SK-N-SH treated with all-trans-retinoic acid at 6 μM for 48 hours (cell line): ENCODE measurements around the gene SLC35A3.

ENCODE experiments used
- ARNTL ChIP-seq: fragments of 450-650 bp; formaldehyde crosslinking; IDR thresholded peaks from 2 replicates; pipeline ENCODE4 v1.5.0; 2020; ENCODE audit warnings: low read depth, mild to moderate bottlenecking, moderate library complexity, borderline replicate concordance
- ISL1 ChIP-seq: fragments of 250-450 bp; sonication (Bioruptor Pico); IDR thresholded peaks from 2 replicates; pipeline ENCODE4 v2.1.2; 2022; ENCODE audit warnings: mild to moderate bottlenecking, moderate library complexity
- OSR1 ChIP-seq: fragments of 250-450 bp; sonication (Bioruptor Pico); IDR thresholded peaks from 2 replicates; pipeline ENCODE4 v1.8.0; 2022; ENCODE audit warnings: moderate library complexity, mild to moderate bottlenecking, inconsistent platforms
- PPARA ChIP-seq: fragments of 250-450 bp; sonication (Bioruptor Pico); IDR thresholded peaks from 2 replicates; pipeline ENCODE4 v1.5.0; 2020; ENCODE audit warnings: mild to moderate bottlenecking, borderline replicate concordance
- RARB ChIP-seq: fragments of 250-450 bp; sonication (Bioruptor Pico); IDR thresholded peaks from 2 replicates; pipeline ENCODE4 v1.8.0; 2021; ENCODE audit warnings: mild to moderate bottlenecking, moderate library complexity
- SNAI2 ChIP-seq: fragments of 250-450 bp; sonication (Bioruptor Pico); IDR thresholded peaks from 2 replicates; pipeline ENCODE4 v1.5.0; 2020; ENCODE audit warnings: mild to moderate bottlenecking, moderate library complexity
- TCF4 ChIP-seq: fragments of 250-450 bp; sonication (Bioruptor Pico); IDR thresholded peaks from 2 replicates; pipeline ENCODE4 v1.8.0; 2021; ENCODE audit warnings: mild to moderate bottlenecking, moderate library complexity, borderline replicate concordance
- ZC3H10 ChIP-seq: fragments of 250-450 bp; sonication (Bioruptor Pico); IDR thresholded peaks from 2 replicates; pipeline ENCODE4 v1.5.1; 2021; ENCODE audit warnings: mild to moderate bottlenecking, moderate library complexity
- ZFP3 ChIP-seq: fragments of 250-450 bp; sonication (Bioruptor Pico); IDR thresholded peaks from 2 replicates; pipeline ENCODE4 v1.5.0; 2020; ENCODE audit warnings: mild to moderate bottlenecking, moderate library complexity
- ZFP30 ChIP-seq: fragments of 450-650 bp; formaldehyde crosslinking; IDR thresholded peaks from 2 replicates; pipeline ENCODE4 v1.5.0; 2022; ENCODE audit warnings: mild to moderate bottlenecking, moderate library complexity
- ZNF70 ChIP-seq: fragments of 450-650 bp; formaldehyde crosslinking; IDR thresholded peaks from 2 replicates; pipeline ENCODE4 v1.5.0; 2020; ENCODE audit warnings: mild to moderate bottlenecking, moderate library complexity
- TF ChIP-seq, protein P1 (sequence below): fragments of 250-450 bp; sonication (Bioruptor Pico); IDR thresholded peaks from 2 replicates; pipeline ENCODE4 v1.8.0; 2020; ENCODE audit warnings: mild to moderate bottlenecking, moderate library complexity, borderline replicate concordance
- TF ChIP-seq, protein P2 (sequence below): fragments of 250-450 bp; sonication (Bioruptor Pico); IDR thresholded peaks from 2 replicates; pipeline ENCODE4 v1.8.0; 2021; ENCODE audit warnings: low read depth, mild to moderate bottlenecking, moderate library complexity, borderline replicate concordance
- TF ChIP-seq, protein P3 (sequence below): fragments of 250-450 bp; sonication (Bioruptor Pico); IDR thresholded peaks from 2 replicates; pipeline ENCODE4 v1.5.1; 2020; ENCODE audit warnings: low read depth, mild to moderate bottlenecking, moderate library complexity

DNA sequence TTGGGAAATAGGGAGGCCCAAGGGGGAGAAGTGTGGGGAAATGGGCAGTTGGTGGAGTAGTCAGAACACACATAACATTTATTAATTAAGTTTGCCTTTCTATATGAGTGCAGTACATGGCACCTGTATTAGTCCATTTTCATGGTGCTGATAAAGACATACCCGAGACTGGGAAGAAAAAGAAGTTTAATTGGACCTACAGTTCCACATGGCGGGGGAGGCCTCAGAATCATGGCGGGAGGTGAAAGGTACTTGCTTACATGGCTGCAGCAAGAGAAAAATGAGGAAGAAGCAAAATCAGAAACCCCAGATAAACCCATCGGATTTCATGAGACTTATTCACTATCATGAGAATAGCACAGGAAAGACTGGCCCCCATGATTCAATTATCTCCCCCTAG, 1.6 kb upstream of the SLC35A3 start:
- TF ChIP-seq, protein P1, sequence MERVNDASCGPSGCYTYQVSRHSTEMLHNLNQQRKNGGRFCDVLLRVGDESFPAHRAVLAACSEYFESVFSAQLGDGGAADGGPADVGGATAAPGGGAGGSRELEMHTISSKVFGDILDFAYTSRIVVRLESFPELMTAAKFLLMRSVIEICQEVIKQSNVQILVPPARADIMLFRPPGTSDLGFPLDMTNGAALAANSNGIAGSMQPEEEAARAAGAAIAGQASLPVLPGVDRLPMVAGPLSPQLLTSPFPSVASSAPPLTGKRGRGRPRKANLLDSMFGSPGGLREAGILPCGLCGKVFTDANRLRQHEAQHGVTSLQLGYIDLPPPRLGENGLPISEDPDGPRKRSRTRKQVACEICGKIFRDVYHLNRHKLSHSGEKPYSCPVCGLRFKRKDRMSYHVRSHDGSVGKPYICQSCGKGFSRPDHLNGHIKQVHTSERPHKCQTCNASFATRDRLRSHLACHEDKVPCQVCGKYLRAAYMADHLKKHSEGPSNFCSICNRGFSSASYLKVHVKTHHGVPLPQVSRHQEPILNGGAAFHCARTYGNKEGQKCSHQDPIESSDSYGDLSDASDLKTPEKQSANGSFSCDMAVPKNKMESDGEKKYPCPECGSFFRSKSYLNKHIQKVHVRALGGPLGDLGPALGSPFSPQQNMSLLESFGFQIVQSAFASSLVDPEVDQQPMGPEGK (CRISPR knock-in tag), result no peak
- no peak for TF ChIP-seq ZNF70 (CRISPR knock-in tag)
- TF ChIP-seq ZFP30 (CRISPR knock-in tag), result no peak
- no peak for TF ChIP-seq ARNTL (CRISPR knock-in tag)
- TF ChIP-seq PPARA (CRISPR knock-in tag), result no peak
- no peak for TF ChIP-seq OSR1 (CRISPR knock-in tag)
- TF ChIP-seq RARB (CRISPR knock-in tag), result no peak
- TF ChIP-seq TCF4, result no peak
- TF ChIP-seq, protein P2, sequence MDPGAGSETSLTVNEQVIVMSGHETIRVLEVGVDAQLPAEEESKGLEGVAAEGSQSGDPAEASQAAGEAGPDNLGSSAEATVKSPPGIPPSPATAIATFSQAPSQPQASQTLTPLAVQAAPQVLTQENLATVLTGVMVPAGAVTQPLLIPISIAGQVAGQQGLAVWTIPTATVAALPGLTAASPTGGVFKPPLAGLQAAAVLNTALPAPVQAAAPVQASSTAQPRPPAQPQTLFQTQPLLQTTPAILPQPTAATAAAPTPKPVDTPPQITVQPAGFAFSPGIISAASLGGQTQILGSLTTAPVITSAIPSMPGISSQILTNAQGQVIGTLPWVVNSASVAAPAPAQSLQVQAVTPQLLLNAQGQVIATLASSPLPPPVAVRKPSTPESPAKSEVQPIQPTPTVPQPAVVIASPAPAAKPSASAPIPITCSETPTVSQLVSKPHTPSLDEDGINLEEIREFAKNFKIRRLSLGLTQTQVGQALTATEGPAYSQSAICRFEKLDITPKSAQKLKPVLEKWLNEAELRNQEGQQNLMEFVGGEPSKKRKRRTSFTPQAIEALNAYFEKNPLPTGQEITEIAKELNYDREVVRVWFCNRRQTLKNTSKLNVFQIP (CRISPR knock-in tag), result no peak
- TF ChIP-seq, protein P3, sequence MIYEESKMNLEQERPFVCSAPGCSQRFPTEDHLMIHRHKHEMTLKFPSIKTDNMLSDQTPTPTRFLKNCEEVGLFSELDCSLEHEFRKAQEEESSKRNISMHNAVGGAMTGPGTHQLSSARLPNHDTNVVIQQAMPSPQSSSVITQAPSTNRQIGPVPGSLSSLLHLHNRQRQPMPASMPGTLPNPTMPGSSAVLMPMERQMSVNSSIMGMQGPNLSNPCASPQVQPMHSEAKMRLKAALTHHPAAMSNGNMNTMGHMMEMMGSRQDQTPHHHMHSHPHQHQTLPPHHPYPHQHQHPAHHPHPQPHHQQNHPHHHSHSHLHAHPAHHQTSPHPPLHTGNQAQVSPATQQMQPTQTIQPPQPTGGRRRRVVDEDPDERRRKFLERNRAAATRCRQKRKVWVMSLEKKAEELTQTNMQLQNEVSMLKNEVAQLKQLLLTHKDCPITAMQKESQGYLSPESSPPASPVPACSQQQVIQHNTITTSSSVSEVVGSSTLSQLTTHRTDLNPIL (CRISPR knock-in tag), result no peak
- no peak for TF ChIP-seq SNAI2
- no peak for TF ChIP-seq ISL1 (CRISPR knock-in tag)
- TF ChIP-seq ZFP3 (CRISPR knock-in tag), result no peak
- no peak for TF ChIP-seq ZC3H10
